H9 (cell line): ENCODE measurements around the gene REC114. TPM values are rescaled to one million over a fixed set of nuclear protein-coding genes. Genes with fewer than 3 reads are reported as not detected.

ENCODE experiments used
- DNase-seq: peaks from one replicate; pipeline ENCODE4 v3.0.0-alpha.2; 2017
- H2AFZ ChIP-seq: one replicate; pipeline ENCODE4 v1.6.1; 2013; ENCODE audit warnings: mild to moderate bottlenecking, low read length, control low read depth, moderate library complexity
- H2AK5ac ChIP-seq: 2 replicates; pipeline ENCODE4 v1.6.1; 2013; ENCODE audit warnings: low read length, control low read depth, mixed read lengths; ENCODE audit not compliant: insufficient read length
- H2BK120ac ChIP-seq: one replicate; pipeline ENCODE4 v1.6.1; 2013; ENCODE audit warnings: low read depth, mild to moderate bottlenecking, low read length, control low read depth, inconsistent platforms; ENCODE audit not compliant: poor library complexity, severe bottlenecking
- H2BK12ac ChIP-seq: 2 replicates; pipeline ENCODE4 v1.6.1; 2013; ENCODE audit warnings: low read length, control low read depth, mixed read lengths, low read depth; ENCODE audit not compliant: insufficient read length
- H2BK15ac ChIP-seq: 2 replicates; pipeline ENCODE4 v1.6.1; 2013; ENCODE audit warnings: low read depth, low read length, control low read depth
- H2BK20ac ChIP-seq: one replicate; pipeline ENCODE4 v1.6.1; 2013; ENCODE audit warnings: low read depth, mild to moderate bottlenecking, low read length, control low read depth, inconsistent platforms; ENCODE audit not compliant: poor library complexity, severe bottlenecking
- H2BK5ac ChIP-seq: 2 replicates; pipeline ENCODE4 v1.6.1; 2013; ENCODE audit warnings: low read length, control low read depth, mixed read lengths; ENCODE audit not compliant: insufficient read length
- H3K14ac ChIP-seq: 2 replicates; pipeline ENCODE4 v1.6.1; 2013; ENCODE audit warnings: low read length, control low read depth; ENCODE audit not compliant: insufficient read depth
- H3K18ac ChIP-seq: 2 replicates; pipeline ENCODE4 v1.6.1; 2013; ENCODE audit warnings: low read depth, mild to moderate bottlenecking, mixed read lengths, low read length, control low read depth; ENCODE audit not compliant: insufficient read length
- H3K23ac ChIP-seq: 2 replicates; pipeline ENCODE4 v1.6.1; 2013; ENCODE audit warnings: low read length, control low read depth, mixed read lengths, low read depth; ENCODE audit not compliant: insufficient read length
- H3K23me2 ChIP-seq: 2 replicates; pipeline ENCODE4 v1.6.1; 2013; ENCODE audit warnings: low read depth, mild to moderate bottlenecking, mixed read lengths, low read length, control low read depth; ENCODE audit not compliant: insufficient read length, poor library complexity, severe bottlenecking
- H3K27ac ChIP-seq: 2 replicates; pipeline ENCODE4 v1.5.1; 2013; ENCODE audit warnings: low read length, control low read depth, mixed read lengths, low read depth; ENCODE audit not compliant: insufficient read length
- H3K27me3 ChIP-seq: 2 replicates; pipeline ENCODE4 v1.6.1; 2013; ENCODE audit warnings: low read length, control low read depth, inconsistent platforms; ENCODE audit not compliant: insufficient read depth
- H3K4ac ChIP-seq: 2 replicates; pipeline ENCODE4 v1.6.1; 2013; ENCODE audit warnings: low read depth, mild to moderate bottlenecking, control low read depth, inconsistent platforms, low read length, moderate library complexity
- H3K4me1 ChIP-seq: 2 replicates; pipeline ENCODE4 v1.6.1; 2013; ENCODE audit warnings: low read length, control low read depth, inconsistent platforms; ENCODE audit not compliant: insufficient read depth
- H3K4me2 ChIP-seq: 2 replicates; pipeline ENCODE4 v1.6.1; 2013; ENCODE audit warnings: low read length, control low read depth, mixed read lengths; ENCODE audit not compliant: insufficient read length, insufficient read depth
- H3K56ac ChIP-seq: 2 replicates; pipeline ENCODE4 v1.6.1; 2013; ENCODE audit warnings: low read depth, mild to moderate bottlenecking, mixed read lengths, low read length, control low read depth; ENCODE audit not compliant: insufficient read length
- H3K79me1 ChIP-seq: 2 replicates; pipeline ENCODE4 v1.6.1; 2013; ENCODE audit warnings: low read depth, mild to moderate bottlenecking, moderate library complexity, low read length, control low read depth, inconsistent platforms; ENCODE audit not compliant: insufficient read depth, poor library complexity, severe bottlenecking
- H3K79me2 ChIP-seq: 2 replicates; pipeline ENCODE4 v1.6.1; 2013; ENCODE audit warnings: low read length, control low read depth, inconsistent platforms; ENCODE audit not compliant: insufficient read depth
- H3K9ac ChIP-seq: 2 replicates; pipeline ENCODE4 v1.6.1; 2013; ENCODE audit warnings: low read length, control low read depth, mixed read lengths; ENCODE audit not compliant: insufficient read length; ENCODE audit errors: extremely low read depth
- H3K9me3 ChIP-seq: one replicate; pipeline ENCODE4 v1.6.1; 2013; ENCODE audit warnings: low read depth, low read length, inconsistent platforms; ENCODE audit not compliant: control insufficient read depth
- H3T11ph ChIP-seq: one replicate; pipeline ENCODE4 v1.6.1; 2013; ENCODE audit warnings: mild to moderate bottlenecking, low read length, control low read depth, inconsistent platforms
- H4K20me1 ChIP-seq: one replicate; pipeline ENCODE4 v1.6.1; 2013; ENCODE audit not compliant: control insufficient read depth, insufficient read length, insufficient read depth
- H4K5ac ChIP-seq: 2 replicates; pipeline ENCODE4 v1.6.1; 2013; ENCODE audit warnings: low read depth, mild to moderate bottlenecking, mixed read lengths, low read length, control low read depth; ENCODE audit not compliant: insufficient read length
- H4K8ac ChIP-seq: replicated peaks from 2 replicates; pipeline ENCODE4 v1.6.1; 2013; ENCODE audit warnings: low read length, control low read depth, mixed read lengths, low read depth; ENCODE audit not compliant: insufficient read length
- H4K91ac ChIP-seq: 2 replicates; pipeline ENCODE4 v1.6.1; 2013; ENCODE audit warnings: low read depth, mild to moderate bottlenecking, moderate library complexity, mixed read lengths, low read length, control low read depth; ENCODE audit not compliant: insufficient read length
- H3K27ac Mint-ChIP-seq, 3 experiments: 2 replicates in 2 of 3; 3 replicates in 1 of 3; pipeline ENCODE4 v1.8.0; 2020 to 2021; ENCODE audit warnings: mixed read lengths in 3 of 3, mild to moderate bottlenecking in 1 of 3, moderate library complexity in 1 of 3
- H3K27me3 Mint-ChIP-seq: 2 replicates; pipeline ENCODE4 v1.8.0; 2021; ENCODE audit warnings: low read depth, mild to moderate bottlenecking, moderate library complexity, mixed read lengths
- H3K36me3 Mint-ChIP-seq, 3 experiments: 2 replicates in 2 of 3; 3 replicates in 1 of 3; pipeline ENCODE4 v1.8.0; 2020 to 2021; ENCODE audit warnings: low read depth in 3 of 3, mixed read lengths in 3 of 3; ENCODE audit not compliant: insufficient read depth in 1 of 3
- H3K4me1 Mint-ChIP-seq, 2 experiments: 2 replicates each; pipeline ENCODE4 v1.8.0; 2020; ENCODE audit warnings: mixed read lengths in 2 of 2
- H3K4me3 Mint-ChIP-seq, 2 experiments: 2 replicates in 1 of 2; 3 replicates in 1 of 2; pipeline ENCODE4 v1.8.0; 2020 to 2021; ENCODE audit warnings: mild to moderate bottlenecking in 2 of 2, mixed read lengths in 2 of 2, moderate library complexity in 1 of 2
- H3K9me3 Mint-ChIP-seq, 2 experiments: 2 replicates in 1 of 2; 3 replicates in 1 of 2; pipeline ENCODE4 v1.8.0; 2020; ENCODE audit warnings: mild to moderate bottlenecking in 2 of 2, mixed read lengths in 2 of 2, moderate library complexity in 1 of 2
- CTCF ChIP-seq: fragments of 200-600 bp; sonication (generic); conservative IDR thresholded peaks from 3 replicates; pipeline ENCODE4 v1.8.0; 2021; ENCODE audit warnings: antibody characterized with exemption, mild to moderate bottlenecking
- WGBS: extraction: QIAGEN DNeasy Blood & Tissue Kit; methylation state at CpG from one replicate; pipeline ENCODE4 v1.1.7; 2013; ENCODE audit warnings: missing lambda C conversion rate, low lambda C conversion rate, mixed read lengths; ENCODE audit not compliant: insufficient read length; ENCODE audit errors: extremely low coverage; 5-methylcytosine and 5-hydroxymethylcytosine counted together
- total RNA-seq: library from RNA; stranded (reverse); gene quantifications from 2 replicates; pipeline ENCODE4 v1.2.1, GENCODE V29; 2021

The REC114 gene
- total RNA-seq, 1 experiment from 2014 or later, result not detected

GRCh38 chr15:73558529-73558928 lies 115.6 kb downstream of the REC114 start:
- Mint-ChIP-seq H3K27ac (no peak overlapping the region), H3K36me3 (peaks cover 2 to 39% (median 38%) of the 10 kb centered on the region in 3 experiments; a peak in 6 of 7 replicates), H3K27me3 (no peaks in the 10 kb centered on the region), H3K4me1 (peaks cover 20 to 25% of the 10 kb centered on the region in 2 experiments), H3K9me3 (no peaks in the 10 kb centered on the region), H3K4me3 (no peak overlapping the region)
- Histone ChIP-seq H2AK5ac (no peak overlapping the region), H2BK120ac (no peak overlapping the region), H3K23ac (no peak overlapping the region), H3K14ac (no peak overlapping the region), H4K20me1 (peaks cover 5% of the 10 kb centered on the region), H4K5ac (no peak overlapping the region), H4K8ac (no peak overlapping the region), H3K27ac (no peak overlapping the region), H3K18ac (no peak overlapping the region), H3K4me1 (peaks cover 10% of the 10 kb centered on the region), H2BK5ac (no peak overlapping the region), H3K4ac (no peak overlapping the region), H3K56ac (no peak overlapping the region), H3T11ph (no peak overlapping the region), H3K27me3 (no peaks in the 10 kb centered on the region), H3K9me3 (no peaks in the 10 kb centered on the region), H3K79me1 (no peaks in the 10 kb centered on the region), H3K23me2 (no peaks in the 10 kb centered on the region), H2BK20ac (no peak overlapping the region), H3K4me2 (no peak overlapping the region), H4K91ac (no peak overlapping the region), H2BK15ac (no peak overlapping the region), H2BK12ac (no peak overlapping the region), H2AFZ (no peak overlapping the region), H3K79me2 (no peaks in the 10 kb centered on the region), H3K9ac (no peak overlapping the region)
- no peak for TF ChIP-seq CTCF
- WGBS, result no CpG with 5 or more reads among the region's 1 CpG
- no peak for DNase-seq
